Activated effector memory CD4-positive, alpha-beta T cell treated with Interleukin-2 at 50 U/mL for 16 hours (primary cell): ENCODE results near the gene MGMT.

Experiments
- DNase-seq: peaks from one replicate; pipeline ENCODE4 v3.0.0-alpha.2; 2020

The MGMT gene

DNA sequence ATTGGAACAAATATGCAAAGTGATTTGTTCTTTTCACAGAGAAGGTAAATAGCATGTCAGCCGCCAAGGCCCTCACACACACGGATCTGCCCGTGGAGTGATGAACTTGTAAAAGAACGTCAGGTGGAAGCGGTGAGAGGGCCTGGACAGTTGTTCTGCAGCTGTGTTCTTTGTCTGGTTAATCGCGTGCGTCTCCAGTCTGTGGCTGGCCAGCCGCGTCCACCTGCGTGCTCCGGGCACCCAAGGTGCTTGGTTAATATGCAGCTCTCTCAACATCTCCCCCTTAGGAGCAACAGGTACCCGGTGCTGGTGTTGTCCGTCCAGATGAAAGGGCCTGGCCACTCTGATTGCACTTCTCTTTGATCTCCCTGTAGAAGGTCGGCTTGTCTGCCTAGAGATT is 162.9 kb downstream of the MGMT start:
- DNase-seq: no peak

DNA sequence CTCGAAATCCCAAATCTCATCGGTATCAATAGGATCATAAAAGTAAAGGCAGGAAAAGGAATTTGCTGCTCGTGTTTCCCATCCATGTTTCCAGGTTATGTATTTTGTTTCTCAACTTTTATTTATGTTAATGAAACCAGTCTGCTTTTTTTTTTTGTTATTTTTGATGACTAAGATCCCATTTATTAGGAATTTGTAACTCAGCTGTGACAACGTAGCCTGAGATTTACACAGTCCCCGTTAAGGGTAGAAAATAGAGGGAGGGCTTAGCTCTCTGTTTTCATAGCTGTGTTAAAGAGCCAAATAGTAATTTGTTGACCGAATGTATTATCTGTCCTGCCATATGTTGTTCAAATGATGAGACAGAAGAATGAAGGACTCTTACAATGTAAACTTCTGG is 164.0 kb downstream of the MGMT start:
- no peak for DNase-seq

DNA sequence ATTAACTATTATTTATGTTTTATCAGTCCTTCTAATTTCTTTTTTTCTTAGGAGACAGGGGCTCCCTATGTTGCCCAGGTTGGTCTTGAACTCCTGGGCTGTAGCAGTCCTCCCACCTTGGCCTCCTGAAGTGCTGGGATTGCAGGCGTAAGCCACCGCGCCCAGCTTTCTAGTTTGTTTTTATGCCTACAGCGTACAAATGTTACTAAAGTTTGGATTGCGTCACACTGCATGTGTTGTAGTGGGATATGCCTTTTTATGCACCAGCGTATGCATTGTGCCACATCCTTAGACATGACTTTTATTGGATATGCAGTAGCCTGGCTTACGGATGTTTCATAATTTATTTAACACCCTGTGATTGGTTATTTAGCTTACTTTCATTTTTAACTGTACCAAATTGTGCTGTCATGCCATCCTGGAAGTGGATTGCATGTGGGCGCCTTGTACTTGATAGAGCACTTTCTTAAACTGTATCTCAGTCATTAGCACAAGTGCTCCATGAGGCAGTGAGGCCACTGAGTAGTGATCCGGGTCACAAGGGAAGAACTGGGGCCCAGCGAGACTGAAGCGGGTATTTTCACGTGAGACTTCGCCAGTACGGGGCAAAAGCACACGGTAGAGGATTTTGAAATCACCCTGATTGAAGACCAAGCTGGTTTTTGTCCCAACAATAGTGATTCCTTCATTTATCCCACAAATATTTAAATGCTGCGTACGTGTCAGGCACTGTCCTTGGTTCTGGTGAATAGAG is 165.0 kb downstream of the MGMT start:
- no peak for DNase-seq

DNA sequence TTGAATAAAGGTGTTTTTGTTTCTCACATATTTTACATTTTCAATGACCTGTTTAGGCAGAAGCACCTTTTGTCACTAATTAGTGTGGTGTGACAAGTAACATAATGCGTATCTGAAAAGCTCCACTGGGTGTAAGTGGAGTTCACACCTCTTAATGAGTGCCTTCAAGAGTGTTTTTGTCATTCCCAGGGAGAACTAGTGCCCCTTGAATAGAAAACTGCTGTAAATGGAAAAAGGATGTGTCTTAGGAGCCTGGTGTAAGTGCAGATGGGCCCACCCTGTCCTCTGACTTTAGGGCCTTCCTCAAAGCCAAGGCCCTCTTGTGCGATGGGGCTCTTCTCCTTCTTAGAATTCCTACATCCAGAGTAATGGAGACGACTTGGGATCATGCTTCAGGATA is 170.0 kb downstream of the MGMT start:
- DNase-seq: no peak

DNA sequence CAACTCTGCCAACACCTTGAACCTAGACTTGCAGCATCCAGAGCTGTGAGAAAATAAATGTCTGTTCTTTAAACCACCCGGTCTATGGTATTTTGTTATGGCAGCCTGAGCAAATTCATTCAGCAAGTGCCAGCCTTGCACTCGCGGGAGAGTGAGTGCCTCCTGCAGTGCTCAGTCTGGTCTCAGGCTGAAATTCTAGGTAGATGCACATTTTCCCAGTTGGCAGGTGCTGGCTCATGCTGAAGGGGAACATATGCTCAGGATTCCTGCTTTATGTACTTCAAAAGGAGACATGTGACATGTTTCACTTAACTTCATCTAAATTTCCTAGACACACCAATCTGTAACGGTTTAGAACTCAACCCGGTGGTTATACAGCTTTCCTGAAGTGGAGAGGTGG is 170.8 kb downstream of the MGMT start:
- DNase-seq: no peak

DNA sequence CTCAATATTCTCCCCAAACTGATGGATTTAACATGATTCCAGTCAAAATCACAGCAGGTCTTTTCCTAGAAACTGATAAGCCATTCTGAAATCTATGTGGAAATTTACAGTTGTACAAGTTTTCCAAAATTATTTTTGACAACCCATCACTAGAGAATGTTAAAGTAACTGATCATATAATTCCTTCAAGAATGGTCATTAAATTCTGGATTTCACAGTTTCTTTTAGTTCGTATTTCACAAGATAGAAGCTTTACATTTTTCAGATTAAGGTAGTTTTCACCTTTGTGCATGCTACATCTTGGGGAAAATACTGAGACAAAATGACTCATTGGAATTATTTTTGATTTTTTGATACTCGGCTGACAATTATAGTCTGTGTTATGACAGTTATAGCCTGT is 174.3 kb downstream of the MGMT start:
- DNase-seq: no peak

DNA sequence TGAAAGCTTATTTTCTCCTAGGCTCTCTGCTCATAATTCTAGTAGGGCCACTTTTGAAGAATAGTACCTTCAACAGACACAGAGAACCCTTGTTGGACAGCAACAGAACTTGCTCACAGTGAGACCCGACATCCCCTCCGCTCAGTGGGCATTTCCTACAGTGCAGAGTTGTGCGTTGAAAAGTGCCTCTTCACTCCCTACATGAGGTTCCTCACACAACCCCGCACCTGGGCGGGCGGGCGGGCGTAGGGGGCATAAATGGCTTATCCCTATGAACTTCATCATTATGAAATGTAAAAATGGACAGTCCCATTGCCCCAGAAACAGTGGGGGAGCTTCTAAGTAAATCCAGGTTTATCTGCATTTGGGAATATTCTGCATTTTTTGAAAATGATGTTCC is 174.9 kb downstream of the MGMT start:
- no peak for DNase-seq

DNA sequence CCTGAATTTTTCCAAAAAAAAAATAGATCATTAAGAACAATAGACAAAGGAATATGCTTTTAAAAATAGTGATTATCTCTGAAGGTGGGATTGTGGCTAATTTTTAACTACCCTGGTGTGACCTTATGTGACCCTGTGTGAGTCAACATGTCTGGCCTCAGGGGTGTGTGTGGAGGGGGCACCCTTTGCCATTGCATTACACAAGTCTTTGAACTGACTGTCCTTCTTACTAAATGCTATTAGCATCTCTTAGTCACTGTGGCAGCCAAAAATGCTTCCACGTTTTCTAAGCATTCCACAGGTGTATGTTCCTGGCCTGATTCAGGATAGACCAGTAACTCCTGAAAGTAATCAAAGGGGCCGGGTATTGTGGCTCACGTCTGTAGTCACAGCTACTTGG is 175.4 kb downstream of the MGMT start:
- DNase-seq: no peak

DNA sequence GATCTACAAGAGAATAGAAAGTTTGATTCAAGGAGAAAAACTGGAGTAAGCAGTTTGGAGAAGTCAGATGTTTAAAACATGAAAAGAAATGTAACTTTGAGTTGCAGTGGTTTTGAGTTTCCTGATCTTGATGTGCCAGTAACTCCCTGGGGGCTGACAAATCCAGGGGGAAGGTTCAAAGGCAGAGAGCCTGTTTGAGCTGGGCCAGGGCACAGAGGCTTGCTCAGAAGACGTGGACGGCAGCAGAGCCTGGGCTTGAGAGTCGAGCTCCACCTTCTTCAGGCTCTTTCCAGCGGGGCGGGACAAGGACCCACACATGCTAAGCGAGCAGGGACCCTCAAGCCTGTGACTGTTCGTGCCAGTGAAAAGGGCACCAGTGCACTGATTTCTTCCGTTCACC is 176.2 kb downstream of the MGMT start:
- DNase-seq: no peak

DNA sequence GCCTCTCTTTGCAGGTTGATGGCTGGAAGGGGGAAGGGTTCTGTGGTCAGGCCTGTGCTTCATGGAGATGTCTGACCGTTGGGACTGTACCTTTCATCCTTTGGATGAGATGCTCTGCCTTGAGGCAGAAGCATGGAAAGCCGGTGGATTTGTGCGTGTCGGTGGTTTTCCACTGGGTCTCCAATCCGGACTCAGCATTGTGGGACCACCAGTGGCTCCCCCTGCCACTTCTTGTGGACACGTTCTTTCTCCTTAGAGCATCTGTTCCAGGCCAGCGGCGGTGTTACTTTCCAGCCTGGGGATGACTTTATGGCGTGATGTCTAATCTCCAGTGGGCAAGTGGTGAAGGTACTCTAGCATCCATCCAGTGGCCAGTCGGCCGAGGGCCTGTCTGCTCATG is 178.4 kb downstream of the MGMT start:
- no peak for DNase-seq

DNA sequence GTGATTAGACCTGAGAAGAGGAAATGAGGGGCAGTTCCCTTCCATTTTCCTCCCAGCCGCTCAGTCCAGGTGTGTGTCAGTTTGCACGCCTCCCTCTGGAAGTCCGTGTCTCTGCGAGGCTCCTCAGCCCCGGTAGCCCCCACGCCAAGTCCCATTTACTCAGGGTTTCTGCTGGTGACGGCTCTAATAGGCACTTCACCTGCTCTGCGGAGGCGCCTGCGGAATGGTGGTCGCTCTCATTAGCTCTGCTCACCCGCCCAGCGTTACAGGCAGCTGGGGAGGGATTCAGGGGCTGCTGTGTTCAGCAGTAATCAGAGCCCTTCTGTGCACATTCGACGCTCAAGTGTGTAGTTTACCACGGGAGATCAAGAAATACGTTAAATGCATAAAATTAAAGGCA is 179.9 kb downstream of the MGMT start:
- no peak for DNase-seq

DNA sequence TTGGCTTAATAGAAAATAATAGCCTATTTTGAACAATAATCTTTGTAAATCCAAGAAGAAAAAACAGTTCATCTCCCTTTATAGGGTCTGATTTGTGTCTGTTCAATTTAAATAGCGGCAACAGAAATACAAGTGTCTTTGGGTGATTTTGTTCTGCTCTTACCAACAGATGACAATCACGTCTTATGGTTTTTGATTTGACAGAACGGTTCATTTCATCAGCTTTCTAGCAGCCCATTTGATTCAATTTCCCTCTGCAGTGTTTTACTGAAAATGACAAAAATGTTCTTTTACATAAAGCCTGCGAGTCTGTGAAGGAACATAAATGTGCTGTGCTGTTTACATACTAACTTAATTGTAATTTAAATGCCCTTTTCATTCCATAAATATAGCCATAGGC is 180.5 kb downstream of the MGMT start:
- DNase-seq: no peak

DNA sequence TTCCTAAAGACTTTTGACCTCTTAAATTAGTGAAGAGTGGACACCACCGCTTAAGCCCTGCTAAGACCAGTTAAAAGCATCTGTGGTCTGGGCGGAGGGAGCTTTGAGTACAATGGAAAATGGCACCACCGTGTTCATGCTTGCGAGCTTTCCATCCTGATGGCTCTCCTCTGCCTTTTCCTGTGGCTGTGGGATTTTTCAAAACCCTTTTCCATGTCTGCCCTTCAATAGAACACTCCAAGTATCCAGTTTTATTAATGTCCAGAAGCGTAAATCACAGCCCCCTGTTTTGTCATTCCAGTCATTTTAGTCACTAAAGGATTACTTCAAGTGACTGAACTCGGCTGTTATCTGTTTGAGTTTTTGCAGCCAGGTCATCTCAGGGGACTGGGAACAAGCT is 181.8 kb downstream of the MGMT start:
- no peak for DNase-seq

DNA sequence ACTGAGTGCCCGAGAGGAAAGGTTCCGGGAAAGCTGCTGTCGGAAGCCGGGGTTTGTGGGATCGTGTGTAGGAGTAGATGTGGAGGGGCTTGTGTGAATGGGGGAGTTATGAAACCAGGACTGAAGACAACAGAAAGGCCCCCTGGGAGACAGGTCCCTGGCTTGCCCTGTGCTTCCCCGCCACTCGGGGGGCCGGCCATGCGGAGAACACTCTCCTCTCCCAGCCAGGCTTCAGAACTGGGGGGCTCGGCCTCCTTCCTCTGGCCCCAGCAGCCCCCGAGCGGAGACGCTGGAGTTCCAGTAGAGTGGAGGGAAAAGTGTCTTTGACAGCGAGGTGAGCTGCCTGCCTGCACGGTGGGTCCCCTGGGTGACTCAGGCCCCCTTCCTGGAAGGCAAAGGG is 185.0 kb downstream of the MGMT start:
- DNase-seq: no peak

DNA sequence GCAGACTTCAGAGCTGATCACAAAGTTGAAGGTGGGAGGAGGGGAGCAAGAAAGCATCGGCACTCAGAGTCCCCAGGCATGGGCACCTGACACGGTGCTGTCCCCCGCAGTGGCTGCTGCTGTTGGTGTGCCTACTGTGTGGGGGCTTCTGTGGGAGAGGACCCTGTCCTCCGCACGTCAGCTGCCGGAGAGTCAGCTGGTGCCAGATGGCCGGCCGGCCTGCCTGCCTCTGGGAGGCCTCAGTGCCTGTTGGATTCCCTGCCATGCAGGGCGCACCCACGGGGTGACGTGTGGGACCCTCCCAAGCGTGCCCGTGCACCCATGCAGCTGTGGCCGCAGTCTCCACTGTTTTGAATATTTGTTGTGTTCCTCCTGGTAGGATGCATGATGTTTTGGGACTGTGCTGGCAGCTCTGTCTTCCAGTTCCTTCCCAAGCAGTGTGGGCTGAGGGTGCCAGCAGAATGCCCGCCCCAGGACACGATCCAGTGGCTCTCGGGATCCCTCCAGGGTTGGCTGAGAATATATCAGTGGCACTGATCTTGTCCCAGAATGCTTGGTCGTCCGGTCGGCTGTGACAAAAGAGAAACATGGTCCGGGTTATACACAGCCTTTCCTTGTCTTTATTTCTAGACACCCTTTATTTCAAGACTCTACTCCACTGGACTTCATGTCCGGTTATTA is 185.6 kb downstream of the MGMT start:
- no peak for DNase-seq

DNA sequence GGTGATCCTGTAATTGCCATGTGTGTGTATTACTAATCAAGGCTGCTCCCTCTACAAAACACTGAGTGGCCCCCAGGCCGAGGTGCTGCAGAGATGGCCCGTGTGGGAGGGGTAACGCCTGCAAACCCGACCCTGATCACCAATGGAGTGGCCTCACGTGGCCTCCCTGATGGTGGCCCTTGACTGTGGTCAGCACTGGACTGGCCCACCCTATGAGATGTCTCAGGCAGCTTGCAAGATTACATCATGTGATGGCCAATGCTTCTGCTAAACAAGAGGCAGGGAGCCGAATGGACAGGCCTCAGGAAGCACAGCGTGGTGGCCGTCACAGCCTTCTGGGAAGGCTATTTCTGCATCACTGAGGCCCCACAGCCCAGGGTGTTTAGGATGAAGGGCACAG is 186.4 kb downstream of the MGMT start:
- no peak for DNase-seq

DNA sequence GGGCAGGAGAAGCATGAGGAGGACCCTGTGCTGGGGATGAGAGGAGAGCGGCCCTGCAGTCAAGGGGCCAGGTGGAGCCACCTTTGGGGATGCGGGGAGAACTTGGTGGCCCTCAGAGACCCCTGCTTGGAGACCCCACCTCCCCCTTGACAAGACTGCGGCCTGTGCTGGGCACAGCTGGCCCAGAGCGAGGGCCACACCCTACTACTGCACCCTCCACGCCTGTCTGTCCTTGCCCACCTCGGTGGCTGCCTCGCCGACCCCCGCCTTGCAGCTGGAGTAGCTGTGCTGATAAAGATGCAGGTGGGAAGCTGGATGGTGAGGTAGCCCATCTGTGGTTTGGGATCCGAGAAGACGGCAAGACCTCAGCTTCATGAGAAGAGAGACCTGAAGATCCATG is 186.8 kb downstream of the MGMT start:
- no peak for DNase-seq

DNA sequence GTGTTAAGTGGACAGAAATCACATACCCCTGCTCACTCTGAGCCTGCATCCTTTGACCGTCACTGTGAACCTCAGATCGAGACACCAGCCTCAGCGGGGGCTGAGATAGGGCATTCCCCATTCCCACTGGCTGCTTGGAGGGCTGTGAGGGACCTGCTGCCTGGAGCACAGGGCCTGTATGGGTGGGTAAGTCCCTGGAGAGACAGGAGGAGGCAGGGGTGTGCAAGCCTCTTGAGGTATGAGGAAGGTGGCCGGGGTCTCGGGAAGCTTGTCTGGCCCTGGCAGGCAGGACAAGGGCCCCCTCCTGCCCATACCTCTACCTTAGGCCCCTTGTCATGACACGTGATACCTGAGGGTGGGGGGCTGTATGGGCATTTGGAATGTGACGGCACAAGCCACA is 187.4 kb downstream of the MGMT start:
- DNase-seq: no peak

DNA sequence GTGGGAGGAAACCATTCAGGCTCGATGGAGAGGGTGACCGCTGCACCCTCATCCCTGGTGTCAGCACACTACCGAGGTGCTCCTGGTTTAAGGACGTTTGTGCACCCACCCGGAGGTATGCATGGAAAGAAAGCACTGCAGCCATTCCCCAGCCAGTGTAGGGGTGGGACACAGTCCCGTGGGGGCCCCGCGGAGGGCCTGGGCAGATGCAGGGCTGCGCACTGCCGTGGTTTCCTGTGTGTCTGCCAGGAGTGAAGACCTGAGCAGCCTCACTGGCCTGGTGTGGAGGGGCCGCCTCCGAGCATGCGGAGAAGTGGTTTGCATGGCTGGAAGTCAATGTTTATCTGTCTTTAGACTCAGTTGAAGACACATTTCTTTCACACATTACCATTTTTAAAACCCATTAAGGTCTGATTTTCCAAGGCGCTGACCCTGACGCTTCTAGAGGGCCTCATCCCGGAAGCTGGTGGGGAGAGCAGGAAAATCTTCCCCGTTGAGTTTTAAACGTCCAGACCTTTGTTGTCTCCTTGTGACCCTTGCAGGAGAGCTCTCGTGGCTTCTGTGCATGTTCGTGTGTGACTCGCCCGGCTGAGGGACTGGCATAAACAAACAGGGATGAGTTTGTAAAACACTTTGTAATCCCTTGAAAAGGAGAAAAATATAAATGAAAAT is 188.1 kb downstream of the MGMT start:
- DNase-seq: no peak

DNA sequence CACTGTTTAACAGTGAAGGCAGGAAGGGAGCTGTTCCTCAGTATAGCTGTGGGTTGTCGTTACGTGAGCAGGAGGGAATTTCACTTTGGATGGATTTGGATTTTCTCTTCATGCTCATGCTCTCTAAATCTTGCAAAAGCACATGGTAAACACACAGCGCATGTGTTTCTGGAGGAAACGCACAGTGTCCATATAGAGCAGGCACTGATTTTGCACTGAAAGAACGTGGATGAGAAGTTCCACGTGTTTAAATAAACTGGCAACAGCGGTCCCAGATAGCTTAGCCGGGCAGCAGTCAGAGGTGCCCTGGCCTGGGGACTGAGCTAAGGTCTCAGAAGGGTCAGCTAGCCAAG is 188.6 kb downstream of the MGMT start:
- no peak for DNase-seq

DNA sequence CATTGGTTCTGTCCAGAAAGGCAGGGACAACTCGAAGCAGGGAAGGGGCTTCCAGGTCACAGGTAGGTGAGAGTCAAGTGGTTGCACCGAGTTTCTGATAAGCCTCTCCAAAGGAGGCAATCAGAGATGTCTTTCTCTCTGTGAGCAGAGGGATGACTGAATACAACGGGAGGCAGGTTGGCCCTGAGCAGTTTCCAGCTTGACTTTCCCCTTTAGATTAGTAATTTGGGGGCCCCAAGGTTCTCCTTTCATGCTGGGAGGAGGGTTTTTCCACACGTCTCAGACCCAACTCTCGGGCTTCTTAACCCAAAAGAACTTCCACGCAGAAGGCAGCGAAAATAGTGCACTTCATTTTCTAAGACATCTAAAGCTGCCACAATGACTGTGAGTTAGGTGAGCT is 189.6 kb downstream of the MGMT start:
- no peak for DNase-seq

DNA sequence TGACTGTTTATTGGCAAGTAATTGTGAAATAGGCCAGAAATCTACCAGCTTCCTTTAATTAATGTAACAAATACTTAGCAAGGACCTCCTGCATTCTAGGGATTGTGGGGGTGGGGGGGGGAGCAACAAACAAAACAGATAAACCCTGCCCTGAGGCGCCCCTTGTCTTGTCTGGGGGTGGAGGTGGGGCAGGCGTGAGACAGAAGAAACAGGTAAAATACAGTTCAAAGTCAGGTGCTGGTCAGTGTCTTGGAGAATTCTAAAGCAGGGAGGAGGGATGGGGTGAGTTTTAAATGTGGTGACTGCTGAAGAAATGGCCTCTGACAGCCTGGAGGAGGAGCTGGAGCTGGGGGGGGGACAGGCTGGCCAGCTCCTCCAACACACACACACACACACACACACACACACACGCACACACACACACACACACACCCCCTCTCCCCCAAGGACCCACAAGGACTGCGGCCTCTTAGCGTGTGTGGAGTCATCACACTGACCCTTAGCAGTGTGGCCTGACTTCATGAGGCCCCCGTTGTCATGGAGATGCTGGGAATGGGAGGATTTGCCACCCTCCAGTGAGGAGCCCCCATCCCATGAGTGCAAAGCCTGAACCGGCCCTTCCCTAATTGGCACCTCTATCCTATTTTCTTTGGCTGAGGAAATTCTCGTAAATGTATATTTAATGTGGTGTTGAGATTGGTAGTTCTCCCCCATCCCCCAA is 190.4 kb downstream of the MGMT start:
- DNase-seq: no peak

DNA sequence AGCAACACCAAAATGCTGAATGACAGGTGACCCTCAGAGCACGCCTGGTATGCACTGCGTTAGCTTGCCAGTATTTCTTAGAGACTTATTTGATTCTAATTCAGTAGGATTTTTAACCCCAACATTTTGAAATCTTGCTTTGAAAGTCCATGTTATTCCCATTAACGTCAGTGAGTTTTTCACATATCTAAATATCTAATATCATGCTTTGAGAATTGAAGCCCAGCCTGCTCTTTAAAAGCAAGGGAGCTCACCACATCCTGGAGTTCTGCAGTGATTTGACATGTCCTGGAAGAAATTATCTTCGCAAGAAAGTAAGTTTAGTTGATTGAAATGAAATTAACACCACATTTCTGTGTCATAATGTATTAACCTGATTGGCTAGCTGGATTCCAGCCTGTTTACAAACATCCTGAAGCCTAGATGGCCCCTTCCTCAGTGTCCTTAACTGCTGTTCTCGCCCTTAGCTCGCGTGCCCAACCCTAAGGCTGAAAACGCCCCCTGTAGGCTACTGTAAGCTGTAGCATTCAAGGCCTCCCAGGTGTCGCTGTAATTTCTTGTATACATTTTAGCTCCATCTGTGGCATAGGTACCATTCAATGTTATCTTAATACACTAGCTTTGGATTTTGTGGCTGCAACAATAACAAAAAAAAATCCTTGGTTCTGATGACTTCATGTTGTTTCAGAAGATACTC is 191.5 kb downstream of the MGMT start:
- DNase-seq: no peak
